ENCODE measurements around the gene MCF2. TPM values are rescaled to one million over a fixed set of nuclear protein-coding genes. Genes with fewer than 3 reads are reported as not detected.

The MCF2 gene
- total and polyA plus RNA-seq, 2 of the 4 experiments (the other 2 are of a cell fraction), result 0.07 TPM; not detected in 1

DNA sequence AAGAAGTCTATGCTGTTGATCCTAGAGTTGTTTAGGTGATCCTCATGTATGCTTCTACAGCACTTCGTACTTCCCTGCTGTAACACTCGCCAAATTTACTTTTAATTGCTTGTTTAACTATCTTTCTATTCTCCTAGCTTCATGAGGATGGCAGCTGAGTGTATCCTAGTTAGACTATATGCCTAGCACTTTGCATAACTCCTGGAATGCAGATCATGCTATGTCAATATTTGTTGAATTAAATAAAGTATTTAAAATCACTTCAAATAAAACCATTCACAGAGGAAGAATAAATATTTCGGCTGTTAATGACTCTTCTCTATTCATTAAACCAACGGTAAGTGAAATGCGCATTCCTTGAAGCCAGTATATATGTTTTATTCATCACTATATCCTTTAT is 122.4 kb downstream of the MCF2 start:
- ChIA-PET POLR2A (ENCODE audit: unreplicated experiment) (no interaction called here), CTCF (no interaction called here)
- no peak overlapping the region for H3K56ac ChIP-seq (ENCODE audit: extremely low read depth, insufficient read depth, low read length)
- no peaks in the 10 kb centered on the region for H3K36me3 ChIP-seq (ENCODE audit: control insufficient read depth, insufficient read depth, low read length)
- ATAC-seq (ENCODE audit: low read depth) (no peak), DNase-seq (no peak)
- H2BK20ac ChIP-seq (ENCODE audit: low read depth, low read length), result no peak overlapping the region
- H3K79me1 ChIP-seq (ENCODE audit: low read depth in 1 of 2, low read length in 2 of 2), result no peaks in the 10 kb centered on the region
- no peaks in the 10 kb centered on the region for H3K4me1 ChIP-seq (ENCODE audit: control insufficient read depth, insufficient read depth, low read length)
- no TSS peak for BruUV-seq (replicated peaks)
- no peak overlapping the region for H4K8ac ChIP-seq (ENCODE audit: low read depth in 2 of 2, low read length in 2 of 2)
- no peak overlapping the region for H4K91ac ChIP-seq (ENCODE audit: insufficient read depth, low read depth, low read length)
- no peak overlapping the region for H2BK5ac ChIP-seq (ENCODE audit: low read depth, low read length, poor library complexity, severe bottlenecking)
- no peak overlapping the region for H4K5ac ChIP-seq (ENCODE audit: low read depth, low read length)
- H3K23ac ChIP-seq (ENCODE audit: low read depth, low read length), result no peak overlapping the region
- no peak overlapping the region for H3K4ac ChIP-seq (ENCODE audit: low read depth, low read length)
- no peak for TF ChIP-seq NFE2L2 (IDR thresholded peaks at IDR 0.05; ENCODE audit: low read depth, low read length)
- TF ChIP-seq MXI1 (IDR thresholded peaks at IDR 0.05; ENCODE audit: borderline replicate concordance, low read depth, low read length), result no peak
- TF ChIP-seq MAFK (IDR thresholded peaks at IDR 0.05; ENCODE audit: low read depth, low read length), result no peak
- TF ChIP-seq MAZ (IDR thresholded peaks at IDR 0.05; ENCODE audit: borderline replicate concordance, low read depth, low read length), result no peak
- TF ChIP-seq POLR2A (IDR thresholded peaks at IDR 0.05; ENCODE audit: low read depth, low read length), result no peak
- TF ChIP-seq BHLHE40 (IDR thresholded peaks at IDR 0.05; ENCODE audit: low read depth, low read length), result no peak
- TF ChIP-seq RAD21 (IDR thresholded peaks at IDR 0.05; ENCODE audit: low read length), result no peak
- TF ChIP-seq, protein P1, sequence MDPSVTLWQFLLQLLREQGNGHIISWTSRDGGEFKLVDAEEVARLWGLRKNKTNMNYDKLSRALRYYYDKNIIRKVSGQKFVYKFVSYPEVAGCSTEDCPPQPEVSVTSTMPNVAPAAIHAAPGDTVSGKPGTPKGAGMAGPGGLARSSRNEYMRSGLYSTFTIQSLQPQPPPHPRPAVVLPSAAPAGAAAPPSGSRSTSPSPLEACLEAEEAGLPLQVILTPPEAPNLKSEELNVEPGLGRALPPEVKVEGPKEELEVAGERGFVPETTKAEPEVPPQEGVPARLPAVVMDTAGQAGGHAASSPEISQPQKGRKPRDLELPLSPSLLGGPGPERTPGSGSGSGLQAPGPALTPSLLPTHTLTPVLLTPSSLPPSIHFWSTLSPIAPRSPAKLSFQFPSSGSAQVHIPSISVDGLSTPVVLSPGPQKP (IDR thresholded peaks at IDR 0.05; ENCODE audit: borderline replicate concordance, low read depth, low read length), result no peak
- TF ChIP-seq RCOR1 (IDR thresholded peaks at IDR 0.05; ENCODE audit: insufficient replicate concordance, low read length), result no peak
- TF ChIP-seq CEBPB (IDR thresholded peaks at IDR 0.05; ENCODE audit: low read depth, low read length), result no peak
- TF ChIP-seq, protein P2, sequence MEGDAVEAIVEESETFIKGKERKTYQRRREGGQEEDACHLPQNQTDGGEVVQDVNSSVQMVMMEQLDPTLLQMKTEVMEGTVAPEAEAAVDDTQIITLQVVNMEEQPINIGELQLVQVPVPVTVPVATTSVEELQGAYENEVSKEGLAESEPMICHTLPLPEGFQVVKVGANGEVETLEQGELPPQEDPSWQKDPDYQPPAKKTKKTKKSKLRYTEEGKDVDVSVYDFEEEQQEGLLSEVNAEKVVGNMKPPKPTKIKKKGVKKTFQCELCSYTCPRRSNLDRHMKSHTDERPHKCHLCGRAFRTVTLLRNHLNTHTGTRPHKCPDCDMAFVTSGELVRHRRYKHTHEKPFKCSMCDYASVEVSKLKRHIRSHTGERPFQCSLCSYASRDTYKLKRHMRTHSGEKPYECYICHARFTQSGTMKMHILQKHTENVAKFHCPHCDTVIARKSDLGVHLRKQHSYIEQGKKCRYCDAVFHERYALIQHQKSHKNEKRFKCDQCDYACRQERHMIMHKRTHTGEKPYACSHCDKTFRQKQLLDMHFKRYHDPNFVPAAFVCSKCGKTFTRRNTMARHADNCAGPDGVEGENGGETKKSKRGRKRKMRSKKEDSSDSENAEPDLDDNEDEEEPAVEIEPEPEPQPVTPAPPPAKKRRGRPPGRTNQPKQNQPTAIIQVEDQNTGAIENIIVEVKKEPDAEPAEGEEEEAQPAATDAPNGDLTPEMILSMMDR (conservative IDR thresholded peaks at IDR 0.05; ENCODE audit: low read depth, low read length), result no peak
- TF ChIP-seq FOS (IDR thresholded peaks at IDR 0.05; ENCODE audit: low read depth, low read length), result no peak
- TF ChIP-seq SMC3 (IDR thresholded peaks at IDR 0.05; ENCODE audit: low read depth, low read length), result no peak
- no peak for TF ChIP-seq USF2 (IDR thresholded peaks at IDR 0.05; ENCODE audit: low read depth, low read length)
- TF ChIP-seq CHD1 (IDR thresholded peaks at IDR 0.05; ENCODE audit: low read depth, low read length), result no peak
- no peak for TF ChIP-seq RFX5 (IDR thresholded peaks at IDR 0.05; ENCODE audit: low read depth, low read length)
- H3K9me1 ChIP-seq (ENCODE audit: insufficient read depth, low read length), result no peaks in the 10 kb centered on the region
- in situ Hi-C loops (cut with MboI; ENCODE audit: low sequenced_read_pairs) (no loop called here), intact Hi-C loops (cut with micrococcal nuclease) (no loop called here), dilution Hi-C loops (cut with HindIII; ENCODE audit: low sequenced_read_pairs, unreplicated experiment) (no loop called here)
- no peak overlapping the region for H3K4me2 ChIP-seq (ENCODE audit: low read depth, low read length)
- H3K14ac ChIP-seq (replicated peaks; ENCODE audit: low read depth, low read length), result no peak overlapping the region
- H2AFZ ChIP-seq (replicated peaks; ENCODE audit: low read length, poor library complexity), result no peak overlapping the region
- H2BK120ac ChIP-seq (ENCODE audit: low read depth, low read length), result no peak overlapping the region
- no peaks in the 10 kb centered on the region for H3K27me3 ChIP-seq (ENCODE audit: control insufficient read depth, insufficient read depth, low read length)
- H2AK5ac ChIP-seq (ENCODE audit: low read depth, low read length), result no peak overlapping the region
- no peak overlapping the region for H3K9ac ChIP-seq (ENCODE audit: low read depth, low read length)
- H4K20me1 ChIP-seq (ENCODE audit: insufficient read depth, low read length), result no peaks in the 10 kb centered on the region
- H2AK9ac ChIP-seq (replicated peaks; ENCODE audit: low read depth, low read length, poor library complexity), result no peak overlapping the region
- no peaks in the 10 kb centered on the region for H3K9me3 ChIP-seq (ENCODE audit: control insufficient read depth, insufficient read depth, low read length)
- no peak overlapping the region for H3K18ac ChIP-seq (ENCODE audit: low read depth, low read length)
- no CpG with 5 or more reads among the region's 5 CpGs for WGBS, 2 experiments (ENCODE audit: extremely low coverage in 2 of 2, insufficient read length in 1 of 2)
- H3K27ac ChIP-seq (ENCODE audit: insufficient read depth, low read length), result no peak overlapping the region
- no peak overlapping the region for H3K4me3 ChIP-seq (ENCODE audit: insufficient read depth, low read depth, low read length)
- H2BK15ac ChIP-seq (ENCODE audit: low read depth, low read length), result no peak overlapping the region
